Right atrium auricular region (tissue), 2 donors: ENCODE measurements around the gene FAM210A. TPM values are rescaled to one million over a fixed set of nuclear protein-coding genes. Genes with fewer than 3 reads are reported as not detected.
"Not testable (repeated sequence)": the region's sequence is repeated elsewhere in the genome, so short reads cannot be mapped to it uniquely, and the experiment has no call there.

Source experiments
- DNase-seq: peaks from one replicate; pipeline ENCODE4 v3.0.0-alpha.2; 2019; ENCODE audit warnings: low spot score
- H3K27ac ChIP-seq, 2 donors: fragments of 200-600 bp; sonication (generic); 1 replicate in 1 of 2; 2 replicates in 1 of 2; pipeline ENCODE4 v1.5.1; 2016 to 2019
- H3K27me3 ChIP-seq, 2 donors: fragments of 200-600 bp; sonication (generic); one replicate each; pipeline versions ENCODE4 v1.5.1 to v1.6.0; 2017 to 2019
- H3K36me3 ChIP-seq: fragments of 200-600 bp; sonication (generic); one replicate; pipeline ENCODE4 v1.5.1; 2016
- H3K4me1 ChIP-seq, 2 donors: fragments of 200-600 bp; sonication (generic); one replicate each; pipeline versions ENCODE4 v1.5.1 to v1.6.0; 2017 to 2019
- H3K4me3 ChIP-seq, 2 donors: fragments of 200-600 bp; sonication (generic); 1 replicate in 1 of 2; 2 replicates in 1 of 2; pipeline ENCODE4 v1.5.1; 2017 to 2019; ENCODE audit warnings: mild to moderate bottlenecking in 1 of 2, moderate library complexity in 1 of 2
- H3K9me3 ChIP-seq, 2 donors: fragments of 200-600 bp; sonication (generic); one replicate each; pipeline ENCODE4 v1.5.1; 2019
- total RNA-seq, 2 donors: library from RNA; depleted of rRNA; stranded (reverse); fragments of >200 nt; gene quantifications; one replicate each; pipeline ENCODE4 v1.1.0, GENCODE V29; 2016
- TF ChIP-seq, protein P1 (sequence below), 2 donors: fragments of 200-600 bp; sonication (generic); IDR thresholded peaks; one replicate each; pipeline ENCODE4 v1.5.1; 2019; ENCODE audit warnings: antibody characterized with exemption in 2 of 2

Gene FAM210A
- total RNA-seq, 2 donors from 2014 or later: 31.8 to 40.8 TPM

DNA sequence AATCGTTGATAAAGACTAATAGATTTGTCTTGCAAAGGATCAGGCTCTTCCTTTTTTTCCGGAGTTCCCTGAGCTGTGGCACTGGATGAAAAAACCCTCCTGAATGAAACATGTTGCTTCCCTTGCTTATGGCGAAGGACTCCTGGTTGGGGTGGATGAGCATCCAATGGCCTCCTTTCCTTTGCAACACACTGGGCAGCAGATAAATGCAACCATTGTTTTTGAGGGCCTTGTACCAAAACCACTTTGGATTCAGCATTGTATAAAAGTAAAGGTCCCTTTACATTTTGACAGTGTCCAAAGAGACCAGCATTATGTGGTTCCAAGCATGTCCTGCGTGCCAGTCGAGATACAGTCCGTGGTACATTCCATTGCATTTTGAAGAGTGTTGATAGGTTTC, 44.7 kb downstream of the FAM210A start:
- Histone ChIP-seq H3K9me3 (no peaks in the 10 kb centered on the region), H3K36me3 (no peaks in the 10 kb centered on the region), H3K4me1 (peaks cover 0 to 37% of the 10 kb centered on the region in 2 donors), H3K27ac (no peak overlapping the region), H3K4me3 (no peak overlapping the region), H3K27me3 (no peaks in the 10 kb centered on the region)
- TF ChIP-seq, protein P1, sequence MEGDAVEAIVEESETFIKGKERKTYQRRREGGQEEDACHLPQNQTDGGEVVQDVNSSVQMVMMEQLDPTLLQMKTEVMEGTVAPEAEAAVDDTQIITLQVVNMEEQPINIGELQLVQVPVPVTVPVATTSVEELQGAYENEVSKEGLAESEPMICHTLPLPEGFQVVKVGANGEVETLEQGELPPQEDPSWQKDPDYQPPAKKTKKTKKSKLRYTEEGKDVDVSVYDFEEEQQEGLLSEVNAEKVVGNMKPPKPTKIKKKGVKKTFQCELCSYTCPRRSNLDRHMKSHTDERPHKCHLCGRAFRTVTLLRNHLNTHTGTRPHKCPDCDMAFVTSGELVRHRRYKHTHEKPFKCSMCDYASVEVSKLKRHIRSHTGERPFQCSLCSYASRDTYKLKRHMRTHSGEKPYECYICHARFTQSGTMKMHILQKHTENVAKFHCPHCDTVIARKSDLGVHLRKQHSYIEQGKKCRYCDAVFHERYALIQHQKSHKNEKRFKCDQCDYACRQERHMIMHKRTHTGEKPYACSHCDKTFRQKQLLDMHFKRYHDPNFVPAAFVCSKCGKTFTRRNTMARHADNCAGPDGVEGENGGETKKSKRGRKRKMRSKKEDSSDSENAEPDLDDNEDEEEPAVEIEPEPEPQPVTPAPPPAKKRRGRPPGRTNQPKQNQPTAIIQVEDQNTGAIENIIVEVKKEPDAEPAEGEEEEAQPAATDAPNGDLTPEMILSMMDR (IDR thresholded peaks at IDR 0.05): no peak
- no peak for DNase-seq

DNA sequence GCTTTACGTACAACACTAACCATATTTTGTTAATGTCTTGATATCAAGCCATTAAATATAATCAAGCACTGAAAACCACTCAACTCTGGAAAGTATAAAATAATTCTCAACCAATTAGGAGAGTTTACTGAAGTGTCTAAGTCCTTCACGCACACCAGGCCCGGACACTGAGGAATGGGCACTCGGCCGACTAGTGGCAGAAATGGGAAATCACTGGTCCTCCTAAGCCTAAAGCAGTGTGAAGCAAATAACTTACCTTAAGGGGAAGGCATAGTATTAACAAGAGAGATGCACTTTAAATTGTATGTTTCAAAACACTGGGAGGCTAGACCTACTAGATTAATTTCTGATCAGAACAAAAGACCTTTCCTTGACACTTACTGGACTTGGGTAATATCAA, 45.7 kb downstream of the FAM210A start:
- Histone ChIP-seq H3K36me3 (no peaks in the 10 kb centered on the region), H3K27ac (peak overlapping the region in 1 of 2 donors; percentile 84), H3K4me3 (no peak overlapping the region), H3K9me3 (no peaks in the 10 kb centered on the region), H3K4me1 (peaks cover 0 to 31% of the 10 kb centered on the region in 2 donors), H3K27me3 (no peaks in the 10 kb centered on the region)
- no peak for DNase-seq
- TF ChIP-seq, protein P1 (IDR thresholded peaks at IDR 0.05): peak; percentile 34 to 63

DNA sequence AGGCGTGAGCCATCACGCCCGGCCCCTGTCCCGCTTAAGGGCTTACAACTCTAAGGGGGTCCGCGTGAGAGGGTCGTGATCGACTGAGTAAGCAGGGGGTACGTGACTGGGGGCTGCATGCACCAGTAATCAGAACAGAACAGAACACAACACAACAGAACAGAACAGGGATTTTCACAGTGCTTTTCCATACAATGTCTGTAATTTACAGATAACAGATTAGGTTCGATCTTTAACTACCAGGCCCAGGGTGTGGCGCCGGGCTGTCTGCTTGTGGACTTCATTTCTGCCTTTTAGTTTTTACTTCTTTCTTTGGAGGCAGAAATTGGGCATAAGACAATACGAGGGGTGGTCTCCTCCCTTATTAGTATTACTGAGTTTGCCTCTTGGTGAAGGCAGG, 49.0 kb downstream of the FAM210A start:
- H3K36me3 ChIP-seq, H3K27me3 ChIP-seq, DNase-seq, H3K9me3 ChIP-seq, H3K4me3 ChIP-seq: not testable (repeated sequence)
- Histone ChIP-seq H3K4me1 (peaks cover 0 to 25% of the 10 kb centered on the region in 2 donors), H3K27ac (peak overlapping the region; percentile 70 to 84)

DNA sequence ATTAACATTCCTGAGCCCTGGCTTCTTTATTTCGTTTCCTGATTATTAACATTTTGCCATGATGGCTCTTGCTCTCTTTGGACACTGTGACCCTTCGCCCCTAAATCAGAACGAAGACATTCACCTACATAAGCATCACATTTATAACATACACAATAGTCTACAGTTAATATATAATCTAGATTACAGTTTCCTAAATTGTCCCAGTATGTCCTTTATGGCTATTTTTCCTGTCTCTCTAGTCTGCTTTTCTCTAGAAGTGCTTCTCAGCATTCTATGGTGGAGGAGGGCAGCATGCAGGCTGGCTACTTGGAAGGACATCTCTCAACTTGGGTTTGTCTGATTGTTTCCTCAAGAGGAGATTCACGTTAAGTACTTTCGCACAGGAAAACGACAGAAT, 49.9 kb downstream of the FAM210A start:
- Histone ChIP-seq H3K27ac (peak overlapping the region; percentile 35 to 84), H3K27me3 (no peaks in the 10 kb centered on the region), H3K4me1 (peaks cover 0 to 28% of the 10 kb centered on the region in 2 donors), H3K9me3 (no peaks in the 10 kb centered on the region), H3K36me3 (no peaks in the 10 kb centered on the region), H3K4me3 (no peak overlapping the region)
- TF ChIP-seq, protein P1 (IDR thresholded peaks at IDR 0.05): no peak
- no peak for DNase-seq

DNA sequence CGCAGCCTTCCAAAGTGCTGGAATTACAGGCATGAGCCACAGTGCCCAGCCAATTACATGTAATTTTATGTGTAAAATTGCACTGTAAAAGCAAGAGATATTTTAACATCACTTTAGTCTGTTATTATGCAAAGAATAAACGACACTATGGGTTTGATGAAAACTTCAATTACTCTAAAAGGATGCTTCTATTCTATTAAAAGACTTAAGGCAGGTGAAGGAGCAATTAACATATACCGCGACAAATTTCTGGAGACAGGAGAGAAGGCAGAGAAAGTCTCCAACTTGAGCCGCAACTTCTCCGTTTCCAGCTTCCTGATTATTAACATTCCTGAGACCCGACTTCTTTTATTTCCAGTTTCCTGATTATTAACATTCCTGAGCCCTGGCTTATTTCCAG, 53.7 kb downstream of the FAM210A start:
- no peak overlapping the region for H3K4me3 ChIP-seq
- DNase-seq: no peak
- no peaks in the 10 kb centered on the region for H3K27me3 ChIP-seq
- peaks cover 2% of the 10 kb centered on the region for H3K36me3 ChIP-seq
- H3K4me1 ChIP-seq: peaks cover 0 to 15% of the 10 kb centered on the region in 2 donors
- no peaks in the 10 kb centered on the region for H3K9me3 ChIP-seq
- TF ChIP-seq, protein P1 (IDR thresholded peaks at IDR 0.05): no peak
- peak overlapping the region in 1 of 2 donors; percentile 48 for H3K27ac ChIP-seq

DNA sequence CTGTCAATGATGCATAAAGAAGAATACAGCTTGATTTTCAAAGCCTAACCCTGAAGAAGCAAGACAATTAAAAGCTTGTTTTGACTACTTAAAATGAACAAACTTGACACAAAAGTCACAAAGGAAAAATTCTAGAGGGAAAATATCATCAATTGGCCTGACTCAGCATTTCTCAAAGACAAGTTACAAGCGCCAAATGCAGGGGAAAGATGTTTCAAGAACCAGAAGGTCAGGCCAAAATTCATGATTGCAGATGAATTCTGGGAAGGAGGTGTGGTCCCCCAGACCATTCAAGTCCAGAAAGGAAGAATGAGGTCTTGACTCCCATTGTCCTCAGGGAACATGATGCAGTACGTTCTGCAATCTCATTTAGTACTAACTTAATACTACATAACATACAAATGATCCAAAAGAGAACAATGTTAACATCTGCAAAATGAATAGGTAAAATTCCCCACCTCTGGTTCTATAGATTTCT, 64.5 kb downstream of the FAM210A start:
- peaks cover 0 to 30% of the 10 kb centered on the region in 2 donors for H3K4me1 ChIP-seq
- H3K27ac ChIP-seq: peak overlapping the region in 1 of 2 donors; percentile 71
- TF ChIP-seq, protein P1 (IDR thresholded peaks at IDR 0.05): no peak
- no peak for DNase-seq
- no peak overlapping the region for H3K4me3 ChIP-seq
- H3K36me3 ChIP-seq: peaks cover 9% of the 10 kb centered on the region
- H3K9me3 ChIP-seq: no peaks in the 10 kb centered on the region
- no peaks in the 10 kb centered on the region for H3K27me3 ChIP-seq
